SK-N-MC (cell line): Measurements from ENCODE around the gene MANEAL.

ENCODE experiments used
- EZH2 ChIP-seq: fragments of 200-600 bp; sonication (generic); IDR thresholded peaks from one replicate; pipeline ENCODE4 v1.6.1; 2017; ENCODE audit warnings: antibody characterized with exemption
- POLR2AphosphoS5 ChIP-seq: IDR thresholded peaks from 2 replicates; pipeline ENCODE4 v1.6.1; 2012; ENCODE audit warnings: mild to moderate bottlenecking, low read depth, low read length, borderline replicate concordance

DNA sequence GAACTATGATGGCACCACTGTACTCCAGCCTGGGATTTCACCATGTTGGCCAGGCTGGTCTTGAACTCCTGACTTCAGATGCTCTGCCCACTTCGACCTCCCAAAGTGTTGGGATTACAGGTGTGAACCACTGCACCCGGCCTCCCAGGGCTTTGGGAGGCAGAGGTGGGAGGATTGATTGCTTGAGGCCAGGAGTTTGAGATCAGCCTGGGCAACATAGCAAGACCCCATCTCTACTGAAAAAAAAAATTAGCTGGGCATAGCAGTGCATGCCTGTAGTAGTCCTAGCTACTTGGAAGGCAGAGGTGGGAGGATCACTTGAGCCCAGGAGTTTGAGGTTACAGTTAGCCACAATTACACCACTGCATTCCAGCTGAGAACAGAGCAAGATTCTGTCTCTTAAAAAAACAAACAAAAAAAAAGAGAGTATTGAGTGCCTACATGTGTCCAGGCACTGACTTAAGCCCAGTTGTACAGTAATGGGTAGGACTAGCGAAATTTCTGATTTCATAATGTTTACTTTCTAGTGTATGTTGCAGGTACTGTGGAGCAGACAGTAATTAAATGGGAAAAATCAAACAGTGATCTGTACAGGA lies 4.2 kb downstream of the MANEAL start:
- TF ChIP-seq EZH2 (no peak), POLR2AphosphoS5 (no peak)
